ENCODE data around the gene CDK12.

DNA sequence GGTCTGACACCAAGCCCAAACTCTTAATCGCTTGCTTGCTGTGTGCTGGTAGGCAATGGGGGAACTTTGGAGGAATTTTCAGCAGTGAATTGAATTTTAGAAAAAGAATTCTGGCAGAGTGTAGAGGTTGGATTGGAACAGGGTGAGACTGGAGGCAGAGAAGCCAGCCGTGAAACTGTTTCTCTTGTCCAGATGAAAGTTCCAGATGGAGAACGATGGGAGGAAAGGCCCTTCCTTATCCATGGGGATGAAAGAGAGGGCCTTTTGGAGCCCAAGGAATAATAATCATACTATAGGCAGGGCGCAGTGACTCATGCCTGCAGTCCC is 120.4 kb downstream of the CDK12 start:
- TF ChIP-seq, protein P1, sequence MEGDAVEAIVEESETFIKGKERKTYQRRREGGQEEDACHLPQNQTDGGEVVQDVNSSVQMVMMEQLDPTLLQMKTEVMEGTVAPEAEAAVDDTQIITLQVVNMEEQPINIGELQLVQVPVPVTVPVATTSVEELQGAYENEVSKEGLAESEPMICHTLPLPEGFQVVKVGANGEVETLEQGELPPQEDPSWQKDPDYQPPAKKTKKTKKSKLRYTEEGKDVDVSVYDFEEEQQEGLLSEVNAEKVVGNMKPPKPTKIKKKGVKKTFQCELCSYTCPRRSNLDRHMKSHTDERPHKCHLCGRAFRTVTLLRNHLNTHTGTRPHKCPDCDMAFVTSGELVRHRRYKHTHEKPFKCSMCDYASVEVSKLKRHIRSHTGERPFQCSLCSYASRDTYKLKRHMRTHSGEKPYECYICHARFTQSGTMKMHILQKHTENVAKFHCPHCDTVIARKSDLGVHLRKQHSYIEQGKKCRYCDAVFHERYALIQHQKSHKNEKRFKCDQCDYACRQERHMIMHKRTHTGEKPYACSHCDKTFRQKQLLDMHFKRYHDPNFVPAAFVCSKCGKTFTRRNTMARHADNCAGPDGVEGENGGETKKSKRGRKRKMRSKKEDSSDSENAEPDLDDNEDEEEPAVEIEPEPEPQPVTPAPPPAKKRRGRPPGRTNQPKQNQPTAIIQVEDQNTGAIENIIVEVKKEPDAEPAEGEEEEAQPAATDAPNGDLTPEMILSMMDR (conservative IDR thresholded peaks at IDR 0.05; ENCODE audit: low read depth, low read length) = no peak
- no peak for TF ChIP-seq EZH2 (IDR thresholded peaks at IDR 0.05; ENCODE audit: low read length, unreplicated experiment)
- no peak for TF ChIP-seq EZH2phosphoT487 (IDR thresholded peaks at IDR 0.05; ENCODE audit: borderline replicate concordance, low read length)

Measured in PC-3 (cell line).